Thoracic aorta (tissue), 2 donors: Measurements from ENCODE around the gene DCDC2. TPM values are rescaled to one million over a fixed set of nuclear protein-coding genes. Genes with fewer than 3 reads are reported as not detected.
"Not testable (repeated sequence)": the region's sequence is repeated elsewhere in the genome, so short reads cannot be mapped to it uniquely, and the experiment has no call there.

ENCODE experiments used
- ATAC-seq: fragments of 150-250 bp; one replicate; pipeline ENCODE4 v1.8.0; 2017; ENCODE audit warnings: low read depth; ENCODE audit not compliant: insufficient number of reproducible peaks, low FRiP score
- DNase-seq: peaks from one replicate; pipeline ENCODE4 v3.0.0-alpha.2; 2020; ENCODE audit warnings: low spot score
- H3K27ac ChIP-seq, 2 donors: fragments of 200-600 bp; sonication (generic); 1 replicate in 1 of 2; 2 replicates in 1 of 2; pipeline ENCODE4 v1.5.1; 2016; ENCODE audit warnings: mild to moderate bottlenecking in 2 of 2, moderate library complexity in 2 of 2
- H3K27me3 ChIP-seq: fragments of 200-600 bp; sonication (generic); replicated peaks from 2 replicates; pipeline ENCODE4 v1.6.0; 2016; ENCODE audit warnings: mild to moderate bottlenecking; ENCODE audit not compliant: insufficient read depth
- H3K36me3 ChIP-seq: fragments of 200-600 bp; sonication (generic); one replicate; pipeline ENCODE4 v1.5.1; 2016
- H3K4me1 ChIP-seq, 2 donors: fragments of 200-600 bp; sonication (generic); 1 replicate in 1 of 2; 2 replicates in 1 of 2; pipeline versions ENCODE4 v1.5.1 to v1.6.0; 2016; ENCODE audit warnings: low read depth in 2 of 2, mild to moderate bottlenecking in 1 of 2; ENCODE audit not compliant: control insufficient read depth in 1 of 2
- H3K4me3 ChIP-seq: fragments of 200-600 bp; sonication (generic); 2 replicates; pipeline ENCODE4 v1.5.1; 2016; ENCODE audit warnings: mild to moderate bottlenecking
- H3K9me3 ChIP-seq: fragments of 200-600 bp; sonication (generic); 2 replicates; pipeline ENCODE4 v1.5.1; 2016
- total RNA-seq, 2 donors: library from RNA; depleted of rRNA; stranded (reverse); fragments of >200 nt; gene quantifications; one replicate each; pipeline versions ENCODE4 v1.1.0 to v1.2.3, GENCODE V29; 2016
- TF ChIP-seq, protein P1 (sequence below): fragments of 200-600 bp; sonication (generic); IDR thresholded peaks from one replicate; pipeline ENCODE4 v1.5.1; 2019; ENCODE audit warnings: antibody characterized with exemption

The DCDC2 gene
- total RNA-seq, 2 donors from 2014 or later = not detected

GRCh38 chr6:24205020-24205492 is 152.8 kb downstream of the DCDC2 start:
- Histone ChIP-seq H3K4me1 (no peaks in the 10 kb centered on the region), H3K27ac (no peak overlapping the region), H3K4me3 (no peak overlapping the region), H3K27me3 (no peaks in the 10 kb centered on the region), H3K36me3 (no peaks in the 10 kb centered on the region), H3K9me3 (no peaks in the 10 kb centered on the region)
- DNase-seq = no peak
- no peak for ATAC-seq
- TF ChIP-seq, protein P1, sequence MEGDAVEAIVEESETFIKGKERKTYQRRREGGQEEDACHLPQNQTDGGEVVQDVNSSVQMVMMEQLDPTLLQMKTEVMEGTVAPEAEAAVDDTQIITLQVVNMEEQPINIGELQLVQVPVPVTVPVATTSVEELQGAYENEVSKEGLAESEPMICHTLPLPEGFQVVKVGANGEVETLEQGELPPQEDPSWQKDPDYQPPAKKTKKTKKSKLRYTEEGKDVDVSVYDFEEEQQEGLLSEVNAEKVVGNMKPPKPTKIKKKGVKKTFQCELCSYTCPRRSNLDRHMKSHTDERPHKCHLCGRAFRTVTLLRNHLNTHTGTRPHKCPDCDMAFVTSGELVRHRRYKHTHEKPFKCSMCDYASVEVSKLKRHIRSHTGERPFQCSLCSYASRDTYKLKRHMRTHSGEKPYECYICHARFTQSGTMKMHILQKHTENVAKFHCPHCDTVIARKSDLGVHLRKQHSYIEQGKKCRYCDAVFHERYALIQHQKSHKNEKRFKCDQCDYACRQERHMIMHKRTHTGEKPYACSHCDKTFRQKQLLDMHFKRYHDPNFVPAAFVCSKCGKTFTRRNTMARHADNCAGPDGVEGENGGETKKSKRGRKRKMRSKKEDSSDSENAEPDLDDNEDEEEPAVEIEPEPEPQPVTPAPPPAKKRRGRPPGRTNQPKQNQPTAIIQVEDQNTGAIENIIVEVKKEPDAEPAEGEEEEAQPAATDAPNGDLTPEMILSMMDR = peak; percentile 65

- H3K27me3 ChIP-seq, H3K36me3 ChIP-seq, DNase-seq, ATAC-seq, H3K9me3 ChIP-seq, H3K27ac ChIP-seq, H3K4me3 ChIP-seq, H3K4me1 ChIP-seq: not testable (repeated sequence)
Observed at GRCh38 chr6:24204113-24204512, 153.7 kb downstream of the DCDC2 start.

- ATAC-seq (no peak), DNase-seq (no peak)
- Histone ChIP-seq H3K4me1 (no peaks in the 10 kb centered on the region), H3K36me3 (no peaks in the 10 kb centered on the region), H3K27ac (no peak overlapping the region), H3K27me3 (no peaks in the 10 kb centered on the region), H3K9me3 (no peaks in the 10 kb centered on the region), H3K4me3 (no peak overlapping the region)
- TF ChIP-seq, protein P1 = no peak
Observed at GRCh38 chr6:24197892-24198291, 160.0 kb downstream of the DCDC2 start.

GRCh38 chr6:24195836-24196597 is 161.8 kb downstream of the DCDC2 start:
- H3K4me3 ChIP-seq = no peak overlapping the region
- DNase-seq = no peak
- H3K4me1 ChIP-seq = no peaks in the 10 kb centered on the region
- no peak for ATAC-seq
- no peaks in the 10 kb centered on the region for H3K27me3 ChIP-seq
- no peak overlapping the region for H3K27ac ChIP-seq
- H3K9me3 ChIP-seq = no peaks in the 10 kb centered on the region
- TF ChIP-seq, protein P1 = no peak
- no peaks in the 10 kb centered on the region for H3K36me3 ChIP-seq

GRCh38 chr6:24194978-24195700 is 162.7 kb downstream of the DCDC2 start:
- Histone ChIP-seq H3K27me3 (no peaks in the 10 kb centered on the region), H3K36me3 (no peaks in the 10 kb centered on the region), H3K4me3 (no peak overlapping the region), H3K4me1 (no peaks in the 10 kb centered on the region), H3K9me3 (no peaks in the 10 kb centered on the region), H3K27ac (no peak overlapping the region)
- ATAC-seq (no peak), DNase-seq (no peak)
- TF ChIP-seq, protein P1 = no peak
